ENCODE data around the gene LEMD2. TPM values are rescaled to one million over a fixed set of nuclear protein-coding genes. Genes with fewer than 3 reads are reported as not detected.

Gene LEMD2
- total and polyA plus RNA-seq, 9 of the 15 experiments (the other 6 are each of a cell fraction or from before 2014, with no cell fraction given): 0.32 to 46.3 (median 30.8) TPM

DNA sequence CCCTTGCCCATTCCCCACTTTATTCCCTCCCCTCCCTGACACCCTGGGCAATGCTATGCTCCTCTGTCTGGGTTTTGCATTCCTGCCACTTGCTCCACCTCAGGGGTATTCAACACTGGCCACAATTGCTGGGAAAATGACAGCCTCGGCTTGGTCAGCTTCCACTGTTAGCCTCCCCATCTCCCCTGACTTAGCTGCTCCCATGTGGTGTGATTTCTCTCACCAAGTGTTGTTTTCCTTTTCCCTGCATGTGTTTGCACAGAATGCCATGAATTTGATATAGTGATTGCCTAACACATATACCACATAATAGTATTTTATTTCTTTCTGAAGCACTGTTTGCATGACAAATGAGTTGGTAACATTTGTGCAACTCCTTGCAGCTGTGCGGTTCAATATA, 1.4 kb upstream of the LEMD2 start:
- BruUV-seq (replicated peaks): no TSS peak
- TF ChIP-seq, protein P1, sequence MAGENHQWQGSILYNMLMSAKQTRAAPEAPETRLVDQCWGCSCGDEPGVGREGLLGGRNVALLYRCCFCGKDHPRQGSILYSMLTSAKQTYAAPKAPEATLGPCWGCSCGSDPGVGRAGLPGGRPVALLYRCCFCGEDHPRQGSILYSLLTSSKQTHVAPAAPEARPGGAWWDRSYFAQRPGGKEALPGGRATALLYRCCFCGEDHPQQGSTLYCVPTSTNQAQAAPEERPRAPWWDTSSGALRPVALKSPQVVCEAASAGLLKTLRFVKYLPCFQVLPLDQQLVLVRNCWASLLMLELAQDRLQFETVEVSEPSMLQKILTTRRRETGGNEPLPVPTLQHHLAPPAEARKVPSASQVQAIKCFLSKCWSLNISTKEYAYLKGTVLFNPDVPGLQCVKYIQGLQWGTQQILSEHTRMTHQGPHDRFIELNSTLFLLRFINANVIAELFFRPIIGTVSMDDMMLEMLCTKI (IDR thresholded peaks at IDR 0.05; ENCODE audit: partially characterized antibody): no peak
- no peak for TF ChIP-seq POLR2G (IDR thresholded peaks at IDR 0.05; ENCODE audit: low read depth, low read length)
- TF ChIP-seq, protein P2, sequence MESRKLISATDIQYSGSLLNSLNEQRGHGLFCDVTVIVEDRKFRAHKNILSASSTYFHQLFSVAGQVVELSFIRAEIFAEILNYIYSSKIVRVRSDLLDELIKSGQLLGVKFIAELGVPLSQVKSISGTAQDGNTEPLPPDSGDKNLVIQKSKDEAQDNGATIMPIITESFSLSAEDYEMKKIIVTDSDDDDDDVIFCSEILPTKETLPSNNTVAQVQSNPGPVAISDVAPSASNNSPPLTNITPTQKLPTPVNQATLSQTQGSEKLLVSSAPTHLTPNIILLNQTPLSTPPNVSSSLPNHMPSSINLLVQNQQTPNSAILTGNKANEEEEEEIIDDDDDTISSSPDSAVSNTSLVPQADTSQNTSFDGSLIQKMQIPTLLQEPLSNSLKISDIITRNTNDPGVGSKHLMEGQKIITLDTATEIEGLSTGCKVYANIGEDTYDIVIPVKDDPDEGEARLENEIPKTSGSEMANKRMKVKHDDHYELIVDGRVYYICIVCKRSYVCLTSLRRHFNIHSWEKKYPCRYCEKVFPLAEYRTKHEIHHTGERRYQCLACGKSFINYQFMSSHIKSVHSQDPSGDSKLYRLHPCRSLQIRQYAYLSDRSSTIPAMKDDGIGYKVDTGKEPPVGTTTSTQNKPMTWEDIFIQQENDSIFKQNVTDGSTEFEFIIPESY (CRISPR knock-in tag; IDR thresholded peaks at IDR 0.05): no peak
- no peak for TF ChIP-seq JUNB (CRISPR knock-in tag; conservative IDR thresholded peaks at IDR 0.05)
- TF ChIP-seq SRSF9 (IDR thresholded peaks at IDR 0.05; ENCODE audit: borderline replicate concordance, low read depth, low read length): no peak
- no peak for TF ChIP-seq SMARCE1 (IDR thresholded peaks at IDR 0.05)
- TF ChIP-seq DNMT1 (IDR thresholded peaks at IDR 0.05): no peak
- TF ChIP-seq, protein P3, sequence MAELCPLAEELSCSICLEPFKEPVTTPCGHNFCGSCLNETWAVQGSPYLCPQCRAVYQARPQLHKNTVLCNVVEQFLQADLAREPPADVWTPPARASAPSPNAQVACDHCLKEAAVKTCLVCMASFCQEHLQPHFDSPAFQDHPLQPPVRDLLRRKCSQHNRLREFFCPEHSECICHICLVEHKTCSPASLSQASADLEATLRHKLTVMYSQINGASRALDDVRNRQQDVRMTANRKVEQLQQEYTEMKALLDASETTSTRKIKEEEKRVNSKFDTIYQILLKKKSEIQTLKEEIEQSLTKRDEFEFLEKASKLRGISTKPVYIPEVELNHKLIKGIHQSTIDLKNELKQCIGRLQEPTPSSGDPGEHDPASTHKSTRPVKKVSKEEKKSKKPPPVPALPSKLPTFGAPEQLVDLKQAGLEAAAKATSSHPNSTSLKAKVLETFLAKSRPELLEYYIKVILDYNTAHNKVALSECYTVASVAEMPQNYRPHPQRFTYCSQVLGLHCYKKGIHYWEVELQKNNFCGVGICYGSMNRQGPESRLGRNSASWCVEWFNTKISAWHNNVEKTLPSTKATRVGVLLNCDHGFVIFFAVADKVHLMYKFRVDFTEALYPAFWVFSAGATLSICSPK (IDR thresholded peaks at IDR 0.05; ENCODE audit: borderline replicate concordance): no peak
- TF ChIP-seq, protein P4, sequence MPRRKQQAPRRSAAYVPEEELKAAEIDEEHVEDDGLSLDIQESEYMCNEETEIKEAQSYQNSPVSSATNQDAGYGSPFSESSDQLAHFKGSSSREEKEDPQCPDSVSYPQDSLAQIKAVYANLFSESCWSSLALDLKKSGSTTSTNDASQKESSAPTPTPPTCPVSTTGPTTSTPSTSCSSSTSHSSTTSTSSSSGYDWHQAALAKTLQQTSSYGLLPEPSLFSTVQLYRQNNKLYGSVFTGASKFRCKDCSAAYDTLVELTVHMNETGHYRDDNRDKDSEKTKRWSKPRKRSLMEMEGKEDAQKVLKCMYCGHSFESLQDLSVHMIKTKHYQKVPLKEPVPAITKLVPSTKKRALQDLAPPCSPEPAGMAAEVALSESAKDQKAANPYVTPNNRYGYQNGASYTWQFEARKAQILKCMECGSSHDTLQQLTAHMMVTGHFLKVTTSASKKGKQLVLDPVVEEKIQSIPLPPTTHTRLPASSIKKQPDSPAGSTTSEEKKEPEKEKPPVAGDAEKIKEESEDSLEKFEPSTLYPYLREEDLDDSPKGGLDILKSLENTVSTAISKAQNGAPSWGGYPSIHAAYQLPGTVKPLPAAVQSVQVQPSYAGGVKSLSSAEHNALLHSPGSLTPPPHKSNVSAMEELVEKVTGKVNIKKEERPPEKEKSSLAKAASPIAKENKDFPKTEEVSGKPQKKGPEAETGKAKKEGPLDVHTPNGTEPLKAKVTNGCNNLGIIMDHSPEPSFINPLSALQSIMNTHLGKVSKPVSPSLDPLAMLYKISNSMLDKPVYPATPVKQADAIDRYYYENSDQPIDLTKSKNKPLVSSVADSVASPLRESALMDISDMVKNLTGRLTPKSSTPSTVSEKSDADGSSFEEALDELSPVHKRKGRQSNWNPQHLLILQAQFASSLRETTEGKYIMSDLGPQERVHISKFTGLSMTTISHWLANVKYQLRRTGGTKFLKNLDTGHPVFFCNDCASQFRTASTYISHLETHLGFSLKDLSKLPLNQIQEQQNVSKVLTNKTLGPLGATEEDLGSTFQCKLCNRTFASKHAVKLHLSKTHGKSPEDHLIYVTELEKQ (CRISPR knock-in tag; IDR thresholded peaks at IDR 0.05): no peak
- TF ChIP-seq, protein P5, sequence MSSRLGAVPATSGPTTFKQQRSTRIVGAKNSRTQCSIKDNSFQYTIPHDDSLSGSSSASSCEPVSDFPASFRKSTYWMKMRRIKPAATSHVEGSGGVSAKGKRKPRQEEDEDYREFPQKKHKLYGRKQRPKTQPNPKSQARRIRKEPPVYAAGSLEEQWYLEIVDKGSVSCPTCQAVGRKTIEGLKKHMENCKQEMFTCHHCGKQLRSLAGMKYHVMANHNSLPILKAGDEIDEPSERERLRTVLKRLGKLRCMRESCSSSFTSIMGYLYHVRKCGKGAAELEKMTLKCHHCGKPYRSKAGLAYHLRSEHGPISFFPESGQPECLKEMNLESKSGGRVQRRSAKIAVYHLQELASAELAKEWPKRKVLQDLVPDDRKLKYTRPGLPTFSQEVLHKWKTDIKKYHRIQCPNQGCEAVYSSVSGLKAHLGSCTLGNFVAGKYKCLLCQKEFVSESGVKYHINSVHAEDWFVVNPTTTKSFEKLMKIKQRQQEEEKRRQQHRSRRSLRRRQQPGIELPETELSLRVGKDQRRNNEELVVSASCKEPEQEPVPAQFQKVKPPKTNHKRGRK (tag; IDR thresholded peaks at IDR 0.05): no peak
- TF ChIP-seq ZNF175 (CRISPR knock-in tag; IDR thresholded peaks at IDR 0.05; ENCODE audit: low read depth): no peak
- no peak for TF ChIP-seq KAT8 (IDR thresholded peaks at IDR 0.05; ENCODE audit: low read depth)

More for the DNA sequence above, 1.4 kb upstream of the LEMD2 start:
- DNase-seq (ENCODE audit: extremely low read depth in 1 of 4, low spot score in 3 of 4): no peak
- Histone ChIP-seq H3K4me1 (replicated peaks in 1 of 2; ENCODE audit: control insufficient read depth in 2 of 2, insufficient read depth in 2 of 2, low read length in 2 of 2) (peaks cover 10 to 17% of the 10 kb centered on the region in 2 experiments; a peak in 4 of 5 replicates), H3K79me2 (ENCODE audit: control insufficient read depth, insufficient read depth, low read length) (peaks cover 25% of the 10 kb centered on the region), H3K9ac (ENCODE audit: insufficient read depth in 1 of 2, low read depth in 2 of 2, low read length in 2 of 2) (no peak overlapping the region), H3K27me3 (ENCODE audit: control insufficient read depth in 2 of 2, insufficient read depth in 2 of 2, low read length in 2 of 2) (peaks cover 35 to 42% of the 10 kb centered on the region in 2 experiments), H3K4me3 (no peak overlapping the region), H3K9me1 (ENCODE audit: control insufficient read depth, insufficient read depth, low read length) (peaks cover 6% of the 10 kb centered on the region), H3K27ac (ENCODE audit: extremely low read depth, low read depth, low read length) (no peak overlapping the region), H4K20me1 (replicated peaks; ENCODE audit: control insufficient read depth, insufficient read depth, low read length) (no peaks in the 10 kb centered on the region), H3K36me3 (ENCODE audit: control insufficient read depth, insufficient read depth, low read length) (peaks cover 13% of the 10 kb centered on the region; the same call in 2 of the 3 replicates), H3K9me3 (replicated peaks; ENCODE audit: control insufficient read depth, insufficient read depth, low read depth, low read length) (no peaks in the 10 kb centered on the region), H3K4me2 (ENCODE audit: insufficient read depth, low read length) (no peak overlapping the region), H2AFZ (ENCODE audit: low read depth, low read length) (no peak overlapping the region)
- intact Hi-C loops (cut with micrococcal nuclease) (no loop called here), in situ Hi-C loops (cut with MboI) (no loop called here)
- WGBS (ENCODE audit: insufficient coverage, low coverage, missing lambda C conversion rate): 38% methylated on average over 2 of the region's 2 CpGs
- ATAC-seq: no peak
- CTCF ChIA-PET (ENCODE audit: low intra/inter-chr PET ratio): no interaction called here
- FAIRE-seq: no peak
- POLR2A ChIA-PET: interaction anchor here (0.6 kb wide), 1 partner anchor 446 kb away, joined by 4 read pairs; the partner anchor contains the start of gene HMGA1

All from K562 (cell line).